Ovary (tissue), 9 donors: ENCODE data around the gene ITPR1. TPM values are rescaled to one million over a fixed set of nuclear protein-coding genes. Genes with fewer than 3 reads are reported as not detected.

ENCODE experiments used
- DNase-seq, 5 donors: peaks; one replicate each; pipeline ENCODE4 v3.0.0-alpha.2; 2019 to 2020
- H3K27ac ChIP-seq, 2 donors: fragments of 200-600 bp; one replicate each; pipeline versions ENCODE4 v1.5.1 to v1.8.0; 2019 to 2022
- H3K27me3 ChIP-seq: fragments of 200-600 bp; one replicate; pipeline ENCODE4 v1.8.0; 2022
- H3K36me3 ChIP-seq: fragments of 200-600 bp; sonication (generic); one replicate; pipeline ENCODE4 v1.5.1; 2019
- H3K4me1 ChIP-seq: one replicate; pipeline ENCODE4 v1.8.1; 2013; ENCODE audit warnings: mild to moderate bottlenecking, moderate library complexity; ENCODE audit not compliant: insufficient read depth
- H3K4me3 ChIP-seq: fragments of 200-600 bp; sonication (generic); one replicate; pipeline ENCODE4 v1.5.1; 2017
- H3K9me3 ChIP-seq, 2 donors: fragments of 200-600 bp in 1 of 2; sonication (generic) in 1 of 2; one replicate each; pipeline versions ENCODE4 v1.5.1 to v1.8.1; 2013 to 2019; ENCODE audit warnings: mild to moderate bottlenecking in 1 of 2, moderate library complexity in 1 of 2
- CTCF ChIP-seq, 3 donors: fragments of 450-650 bp in 2 of 3; fragments of 200-600 bp in 1 of 3; IDR thresholded peaks; one replicate each; pipeline versions ENCODE4 v1.5.1 to v1.8.0; 2016 to 2022; ENCODE audit warnings: antibody characterized with exemption in 3 of 3, mild to moderate bottlenecking in 1 of 3
- EP300 ChIP-seq: sonication (generic); formaldehyde crosslinking; IDR thresholded peaks from one replicate; pipeline ENCODE4 v1.6.1; 2017; ENCODE audit warnings: antibody characterized with exemption
- POLR2A ChIP-seq: fragments of 450-650 bp; IDR thresholded peaks from one replicate; pipeline ENCODE4 v1.6.1; 2017; ENCODE audit warnings: antibody characterized with exemption, mild to moderate bottlenecking, moderate library complexity
- WGBS, 3 donors: extraction: QIAGEN DNeasy Blood & Tissue Kit in 1 of 3; methylation state at CpG; one replicate each; pipeline versions ENCODE4 v1.1.5 to v1.1.7; 2013 to 2017; 5-methylcytosine and 5-hydroxymethylcytosine counted together
- intact Hi-C, 4 donors: fragments of 100-400 bp; cut with DNase I; formaldehyde crosslinking; loops; one replicate each; pipeline versions ENCODE4 v1.11.0 to v1.15.1; 2022 to 2023
- polyA plus RNA-seq, 2 donors: library from polyadenylated mRNA; stranded (reverse); fragments of 200-250 nt in 1 of 2; fragments of 350-450 nt in 1 of 2; fragmentation: Illumina TruSeq in 1 of 2; extraction: RNeasy Lipid Tissue Mini Kit (QIAGEN cat#74804) in 1 of 2; gene quantifications; one replicate each; pipeline ENCODE4 v1.2.3, GENCODE V29; 2013 to 2014
- total RNA-seq, 7 donors: library from RNA; depleted of rRNA in 2 of 7; stranded (reverse); fragments of >200 nt in 2 of 7; fragmentation: NEBNext Ultra II Directional in 3 of 7; extraction: Animal tissue kit (Norgen Biotek cat#: 25700) in 3 of 7; gene quantifications; one replicate each; pipeline versions ENCODE4 v1.1.0 to v1.2.4, GENCODE V29; 2016 to 2023
- donor health status: DM: no; HTN: no; CAD: no; lungs with moderate emphysema.
- donor health status: DM: no; HTN: no; CAD: no.
- donor health status: Bipolar disorder and iron deficiency.
- donor health status: DM: yes; HTN: yes; CAD: no.
- donor health status: DM: no; HTN: no; CAD: no.
- donor health status: DM: yes; HTN: yes; CAD: no.

The ITPR1 gene
- total and polyA plus RNA-seq, 9 donors, result 59.5 to 313 (median 144) TPM

- WGBS, 3 donors, result 89 to 93% (median 90%) methylated on average over 9 of the region's 9 CpGs
- Histone ChIP-seq H3K27ac (peak overlapping the region; percentile 53 to 85), H3K4me3 (no peak overlapping the region), H3K4me1 (peaks cover 18% of the 10 kb centered on the region), H3K27me3 (no peaks in the 10 kb centered on the region), H3K36me3 (no peaks in the 10 kb centered on the region), H3K9me3 (no peaks in the 10 kb centered on the region)
- DNase-seq, result no peak
- TF ChIP-seq CTCF (IDR thresholded peaks at IDR 0.05) (no peak), POLR2A (no peak), EP300 (no peak)
- intact Hi-C loops, result no loop called here
These were observed 279.7 kb downstream of the ITPR1 start for GRCh38 chr3:4772858-4773257.

- DNase-seq, result no peak
- TF ChIP-seq EP300 (no peak), POLR2A (no peak)
- no peaks in the 10 kb centered on the region for H3K9me3 ChIP-seq
- no peak overlapping the region for H3K4me3 ChIP-seq
- intact Hi-C loops, result no loop called here
- WGBS, 3 donors, result 64 to 78% (median 72%) methylated on average over 2 of the region's 2 CpGs
- H3K36me3 ChIP-seq, result no peaks in the 10 kb centered on the region
- peak overlapping the region in 1 of 2 donors; percentile 85 for H3K27ac ChIP-seq
- H3K27me3 ChIP-seq, result no peaks in the 10 kb centered on the region
- H3K4me1 ChIP-seq, result peaks cover 18% of the 10 kb centered on the region
These were observed 280.4 kb downstream of the ITPR1 start for GRCh38 chr3:4773583-4773982.

- Histone ChIP-seq H3K27ac (no peak overlapping the region), H3K4me1 (peaks cover 18% of the 10 kb centered on the region), H3K36me3 (no peaks in the 10 kb centered on the region), H3K4me3 (no peak overlapping the region), H3K27me3 (no peaks in the 10 kb centered on the region), H3K9me3 (no peaks in the 10 kb centered on the region)
- intact Hi-C loops, result no loop called here
- DNase-seq, result no peak
- TF ChIP-seq EP300 (no peak), CTCF (IDR thresholded peaks at IDR 0.05) (no peak), POLR2A (no peak)
- 87 to 91% (median 89%) methylated on average over 3 of the region's 3 CpGs for WGBS, 3 donors
These were observed 281.4 kb downstream of the ITPR1 start for GRCh38 chr3:4774531-4774930.

GRCh38 chr3:4776399-4776979, 283.3 kb downstream of the ITPR1 start:
- intact Hi-C loops, result no loop called here
- TF ChIP-seq EP300, result no peak
- no peak for TF ChIP-seq POLR2A
- no peak for TF ChIP-seq CTCF (IDR thresholded peaks at IDR 0.05)
- 89 to 92% (median 91%) methylated on average over 4 of the region's 4 CpGs for WGBS, 3 donors
- Histone ChIP-seq H3K36me3 (no peaks in the 10 kb centered on the region), H3K9me3 (no peaks in the 10 kb centered on the region), H3K27me3 (no peaks in the 10 kb centered on the region), H3K4me1 (peaks cover 15% of the 10 kb centered on the region), H3K27ac (no peak overlapping the region), H3K4me3 (no peak overlapping the region)
- no peak for DNase-seq

GRCh38 chr3:4776980-4777581, 283.9 kb downstream of the ITPR1 start:
- no peak overlapping the region for H3K4me3 ChIP-seq
- WGBS, 3 donors, result 58 to 83% (median 78%) methylated on average over 5 of the region's 5 CpGs
- H3K4me1 ChIP-seq, result peaks cover 15% of the 10 kb centered on the region
- no peaks in the 10 kb centered on the region for H3K9me3 ChIP-seq
- TF ChIP-seq POLR2A (no peak), CTCF (IDR thresholded peaks at IDR 0.05) (no peak), EP300 (no peak)
- H3K27me3 ChIP-seq, result no peaks in the 10 kb centered on the region
- no peaks in the 10 kb centered on the region for H3K36me3 ChIP-seq
- H3K27ac ChIP-seq, result no peak overlapping the region
- intact Hi-C loops, result no loop called here
- DNase-seq, result no peak
